Gastroesophageal sphincter (tissue), 3 donors: Measurements from ENCODE around the gene GALNTL6.

ENCODE experiments used
- CTCF ChIP-seq, 4 experiments: fragments of 200-600 bp in 2 of 4; fragments of 450-650 bp in 2 of 4; sonication (generic) in 1 of 4; IDR thresholded peaks; one replicate each; pipeline ENCODE4 v1.5.1; 2017 to 2019; ENCODE audit warnings: antibody characterized with exemption in 4 of 4, mild to moderate bottlenecking in 2 of 4, moderate library complexity in 2 of 4
- EP300 ChIP-seq: sonication (generic); formaldehyde crosslinking; IDR thresholded peaks from one replicate; pipeline ENCODE4 v1.6.1; 2017; ENCODE audit warnings: antibody characterized with exemption, mild to moderate bottlenecking
- POLR2A ChIP-seq, 2 donors: fragments of 450-650 bp; IDR thresholded peaks; one replicate each; pipeline ENCODE4 v1.6.1; 2017; ENCODE audit warnings: antibody characterized with exemption in 2 of 2, mild to moderate bottlenecking in 2 of 2, moderate library complexity in 1 of 2
- POLR2AphosphoS5 ChIP-seq: sonication (generic); formaldehyde crosslinking; IDR thresholded peaks from one replicate; pipeline ENCODE4 v1.6.1; 2017; ENCODE audit warnings: antibody characterized with exemption

- no peak for TF ChIP-seq CTCF (IDR thresholded peaks at IDR 0.05)
- TF ChIP-seq POLR2AphosphoS5, result no peak
- no peak for TF ChIP-seq POLR2A (IDR thresholded peaks at IDR 0.05)
- no peak for TF ChIP-seq EP300
Measured at GRCh38 chr4:172721659-172722058, 908.5 kb downstream of the GALNTL6 start.
